HG02981 (cell line): ENCODE measurements around the gene RAB11FIP2.
"Not testable (repeated sequence)": the region's sequence is repeated elsewhere in the genome, so short reads cannot be mapped to it uniquely, and the experiment has no call there.

Experiments used
- ATAC-seq: cut with Tn5 transposase; IDR thresholded peaks from one replicate; pipeline ENCODE4 v1.9.1; 2021; ENCODE audit warnings: mild to moderate bottlenecking, moderate library complexity; ENCODE audit not compliant: unreplicated experiment

The RAB11FIP2 gene

GRCh38 chr10:118046395-118047156 lies at the start of gene RAB11FIP2:
Gene RAB11FIP2, minus strand, starts transcription at chr10:118046941. Its CDS starts 778 bp downstream, at chr10:118046163.
- ATAC-seq: peak; percentile 95

GRCh38 chr10:118096022-118096421 lies 49.3 kb upstream of the RAB11FIP2 start:
- ATAC-seq: no peak

GRCh38 chr10:118092209-118092608 lies 45.5 kb upstream of the RAB11FIP2 start:
- no peak for ATAC-seq

GRCh38 chr10:118080817-118081216 lies 34.1 kb upstream of the RAB11FIP2 start:
- ATAC-seq: no peak

- no peak for ATAC-seq
Observed at GRCh38 chr10:118076705-118077104, 30.0 kb upstream of the RAB11FIP2 start.

- no peak for ATAC-seq
Observed at GRCh38 chr10:118072840-118073239, 26.1 kb upstream of the RAB11FIP2 start.

- not testable (repeated sequence) for ATAC-seq
Observed at GRCh38 chr10:118067389-118067788, 20.6 kb upstream of the RAB11FIP2 start.

GRCh38 chr10:118062798-118063238 lies 16.1 kb upstream of the RAB11FIP2 start:
- no peak for ATAC-seq

- no peak for ATAC-seq
Observed at GRCh38 chr10:118058371-118058770, 11.6 kb upstream of the RAB11FIP2 start.

- no peak for ATAC-seq
Observed at GRCh38 chr10:118057361-118057760, 10.6 kb upstream of the RAB11FIP2 start.

GRCh38 chr10:118054383-118054782 lies 7.6 kb upstream of the RAB11FIP2 start:
- ATAC-seq: no peak

- no peak for ATAC-seq
Observed at GRCh38 chr10:118052816-118053215, 6.1 kb upstream of the RAB11FIP2 start.

GRCh38 chr10:118047880-118048279 lies 1.1 kb upstream of the RAB11FIP2 start:
- no peak for ATAC-seq

GRCh38 chr10:118047157-118047719 lies 497 bp upstream of the RAB11FIP2 start:
- ATAC-seq: peak; percentile 22

GRCh38 chr10:118045837-118046394 lies 825 bp downstream of the RAB11FIP2 start:
- ATAC-seq: peak; percentile 20

GRCh38 chr10:118045158-118045836 lies 1.4 kb downstream of the RAB11FIP2 start:
- no peak for ATAC-seq

- no peak for ATAC-seq
Observed at GRCh38 chr10:118042827-118043242, 3.9 kb downstream of the RAB11FIP2 start.

- no peak for ATAC-seq
Observed at GRCh38 chr10:118042336-118042735, 4.4 kb downstream of the RAB11FIP2 start.

GRCh38 chr10:118041316-118041715 lies 5.4 kb downstream of the RAB11FIP2 start:
- ATAC-seq: no peak

GRCh38 chr10:118036281-118036875 lies 10.4 kb downstream of the RAB11FIP2 start:
- no peak for ATAC-seq

- no peak for ATAC-seq
Observed at GRCh38 chr10:118035354-118036005, 11.3 kb downstream of the RAB11FIP2 start.
